Activated CD4-positive, alpha-beta T cell treated with anti-CD3 and anti-CD28 coated beads, Interleukin-2, amount 50 U/mL, for 24 hours (primary cell): Measurements from ENCODE around the gene TESMIN.

ENCODE experiments used
- DNase-seq, 2 donors: peaks; one replicate each; pipeline ENCODE4 v3.0.0-alpha.2; 2020; ENCODE audit warnings: low read depth in 1 of 2, low spot score in 1 of 2

TESMIN gene

DNA sequence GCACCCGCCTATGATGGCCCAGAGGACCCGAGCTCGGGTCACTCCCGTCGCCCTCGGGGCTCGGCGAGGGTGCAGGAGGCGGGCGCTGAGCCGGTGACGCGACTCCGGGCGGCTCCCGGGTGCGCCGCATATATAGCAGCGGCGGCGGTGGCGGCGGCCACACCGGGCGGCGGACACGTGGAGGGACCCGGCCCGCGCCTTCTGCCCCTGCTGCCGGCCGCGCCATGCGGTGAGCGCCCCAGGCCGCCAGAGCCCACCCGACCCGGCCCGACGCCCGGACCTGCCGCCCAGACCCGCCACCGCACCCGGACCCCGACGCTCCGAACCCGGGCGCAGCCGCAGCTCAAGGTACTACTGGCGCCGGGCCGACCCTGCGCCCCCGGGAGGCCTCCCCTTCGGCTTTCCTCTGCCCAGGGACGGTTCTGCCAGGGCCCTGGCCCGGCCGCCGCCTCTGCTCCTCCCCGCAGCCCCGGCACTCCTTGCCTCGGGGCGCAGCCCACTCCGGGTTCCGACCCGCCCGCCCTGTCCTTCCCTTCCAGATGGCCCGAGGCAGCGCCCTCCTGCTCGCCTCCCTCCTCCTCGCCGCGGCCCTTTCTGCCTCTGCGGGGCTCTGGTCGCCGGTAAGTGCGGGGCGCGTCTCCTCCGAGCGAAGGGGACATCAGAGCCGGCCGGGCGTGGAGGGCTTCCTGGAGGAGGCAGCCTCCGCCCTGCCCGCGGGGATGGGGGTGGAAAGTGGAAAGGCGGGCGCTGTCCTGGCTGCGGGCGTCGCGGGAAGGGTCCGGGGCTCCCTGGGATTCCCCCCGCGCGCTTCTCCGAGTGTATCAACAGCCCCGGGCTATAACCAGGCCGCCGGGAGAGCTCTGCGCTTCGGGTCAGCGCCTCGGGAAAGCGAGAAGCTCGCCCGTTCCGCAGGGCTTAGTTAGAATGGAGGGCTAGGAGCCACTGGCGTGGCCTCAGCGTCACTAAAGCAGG, 66.6 kb downstream of the TESMIN start, which contains the start of gene GAL:
TSS of gene GAL (plus strand) at position 160 of the 972 bp plus-strand sequence. CDS start at position 540, 380 bp downstream.
- no peak for DNase-seq

DNA sequence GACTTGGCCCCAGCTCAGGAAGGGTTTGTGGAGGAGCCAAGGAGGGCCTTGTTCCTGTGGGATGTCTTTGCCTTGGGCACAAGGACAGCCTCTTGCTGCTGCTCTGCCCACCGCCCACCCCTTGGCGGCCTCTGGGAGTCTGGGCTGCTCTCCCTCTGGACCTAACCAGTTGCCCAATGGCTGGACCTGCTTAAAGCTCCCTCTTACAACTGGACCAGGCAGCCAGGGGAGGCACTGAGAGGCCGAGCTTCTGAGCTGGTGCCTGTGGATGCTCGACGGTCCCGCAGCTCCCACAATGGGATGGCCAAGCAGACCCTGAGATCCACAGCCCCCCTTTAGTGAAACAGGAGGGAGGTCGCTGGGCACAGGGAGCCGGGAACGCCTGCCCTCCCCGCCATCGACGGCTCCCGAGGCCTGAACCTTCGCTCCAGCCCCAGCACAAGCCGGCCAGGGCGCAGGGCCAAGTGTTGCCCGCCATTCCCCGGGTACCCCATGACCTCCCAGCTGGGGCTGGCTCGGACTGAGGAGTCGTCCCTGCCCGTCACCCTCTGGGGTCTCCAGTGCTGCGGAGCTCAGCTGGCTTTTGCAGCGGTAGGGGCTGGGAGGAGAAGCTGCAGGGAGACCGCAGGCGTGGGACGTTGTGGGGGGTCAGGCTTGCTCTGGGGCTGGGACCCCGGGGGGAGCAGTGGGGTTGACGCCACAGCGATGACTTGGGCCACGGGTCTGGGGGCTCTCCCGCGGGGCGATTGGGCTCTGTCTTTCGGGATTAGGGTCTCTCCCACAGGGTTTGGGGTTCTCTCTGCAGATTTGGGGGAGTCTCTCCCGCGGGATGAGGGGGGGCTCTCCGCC, 67.6 kb downstream of the TESMIN start:
- no peak for DNase-seq

DNA sequence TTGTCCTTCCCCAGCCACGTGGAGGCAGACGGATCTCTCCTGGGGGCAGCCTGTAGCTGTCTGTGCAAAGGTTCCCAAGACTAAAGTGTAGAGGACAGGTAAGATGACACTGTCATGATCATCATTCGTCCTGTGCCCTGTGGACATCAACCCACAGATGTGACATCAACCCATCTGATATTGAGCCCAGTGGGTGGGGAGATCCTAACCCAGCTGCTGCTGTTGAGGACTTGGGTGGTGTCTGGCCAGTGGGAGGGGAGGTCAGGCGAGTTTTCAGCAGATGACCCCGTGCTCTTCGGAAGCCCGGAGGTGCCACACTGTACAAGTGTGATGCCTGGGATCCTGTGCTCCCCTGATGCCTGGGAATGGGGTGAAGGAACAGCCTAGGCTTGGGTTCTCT, 68.2 kb downstream of the TESMIN start:
- no peak for DNase-seq

DNA sequence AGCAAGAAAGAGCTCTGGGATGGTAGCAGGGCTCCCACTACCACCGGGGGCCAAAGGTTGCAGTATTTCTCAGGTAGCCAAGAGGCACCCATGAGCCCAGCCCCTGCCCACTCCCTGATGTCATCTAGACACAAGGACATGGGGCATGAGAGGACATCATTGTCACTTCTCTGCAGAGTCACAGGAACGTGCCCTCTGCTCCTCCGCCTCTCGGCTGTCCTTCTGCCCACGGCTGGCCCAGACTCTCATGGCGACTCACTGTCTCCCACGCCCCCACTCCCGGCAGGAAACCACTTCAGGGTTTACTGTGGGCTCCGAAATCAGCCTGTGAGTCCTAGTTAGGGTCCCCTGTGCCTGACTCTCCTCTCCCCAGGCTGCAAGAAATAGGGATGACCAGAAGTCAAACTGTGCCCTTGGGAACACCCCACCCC, 68.8 kb downstream of the TESMIN start:
- DNase-seq = no peak

DNA sequence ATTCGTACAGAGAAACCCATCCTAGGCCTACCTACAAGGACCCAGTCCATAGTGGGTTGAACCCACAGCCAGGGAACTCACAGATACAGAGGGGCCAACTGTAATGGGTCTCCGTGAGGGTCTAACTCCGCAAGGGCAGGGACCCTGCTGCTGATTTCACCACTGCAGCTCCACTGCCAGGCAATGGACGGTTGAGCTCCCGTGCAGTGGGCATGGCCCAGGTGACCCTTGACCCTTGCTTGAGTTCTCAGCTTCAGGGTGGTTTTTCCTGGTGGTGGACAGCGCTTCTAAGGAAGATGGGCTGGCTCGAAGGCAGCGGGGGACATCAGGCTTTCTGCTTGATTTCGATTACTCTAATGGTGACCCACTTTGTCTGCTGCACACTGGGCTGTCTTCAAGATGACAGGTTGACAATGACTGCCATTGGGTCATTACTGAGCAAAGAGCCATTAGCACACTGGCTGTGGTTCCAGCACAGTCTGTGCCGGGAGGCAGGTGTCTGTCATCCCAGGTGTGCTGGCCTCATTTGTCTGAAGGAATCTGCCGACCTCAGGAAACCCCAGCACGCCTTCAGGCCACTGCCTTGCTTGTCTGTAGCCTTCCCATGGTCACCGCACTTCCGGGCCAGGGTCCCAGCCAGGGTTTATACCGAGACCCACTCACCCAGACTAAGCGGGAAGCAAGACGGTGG, 70.6 kb downstream of the TESMIN start:
- DNase-seq = no peak

DNA sequence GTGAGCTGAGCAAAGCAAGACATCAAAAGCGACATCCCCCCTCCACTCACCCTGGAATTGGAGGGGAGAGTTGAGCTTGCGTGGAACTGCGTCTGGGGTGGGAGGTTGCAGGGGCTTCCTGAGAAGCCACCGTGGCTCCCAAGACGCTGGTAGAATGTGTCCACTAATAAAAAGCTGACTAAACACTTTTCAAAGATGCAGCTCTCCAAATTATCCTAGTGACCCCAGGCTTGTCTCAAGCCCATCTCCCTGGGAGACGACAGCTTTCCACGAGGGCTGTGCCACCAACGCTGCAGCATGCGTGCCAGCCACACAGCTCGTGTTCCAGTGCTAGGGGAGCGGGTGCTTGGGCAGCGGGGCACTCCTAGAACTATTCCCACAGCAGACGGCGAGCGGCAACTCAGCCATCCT, 73.3 kb downstream of the TESMIN start:
- no peak for DNase-seq

DNA sequence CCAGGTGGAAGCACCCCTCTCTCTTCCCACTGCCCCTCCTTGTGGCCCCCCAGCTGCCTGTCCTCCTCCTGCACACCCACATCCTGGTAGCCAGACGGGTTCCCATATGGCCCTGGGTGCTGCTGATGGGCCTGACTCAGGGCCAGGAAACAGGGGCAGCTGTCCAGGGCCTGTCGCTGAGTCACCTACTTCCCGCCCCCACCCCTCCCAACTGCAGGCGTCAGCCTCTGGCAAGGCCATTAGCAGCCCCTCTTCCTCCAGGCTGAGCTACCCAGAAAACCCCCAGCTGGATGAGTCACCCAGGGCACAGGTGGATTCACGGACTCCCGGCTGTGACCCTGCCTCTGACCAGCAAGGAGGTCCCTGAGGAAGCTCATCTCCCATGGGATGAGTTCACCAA, 73.9 kb downstream of the TESMIN start:
- DNase-seq = no peak

DNA sequence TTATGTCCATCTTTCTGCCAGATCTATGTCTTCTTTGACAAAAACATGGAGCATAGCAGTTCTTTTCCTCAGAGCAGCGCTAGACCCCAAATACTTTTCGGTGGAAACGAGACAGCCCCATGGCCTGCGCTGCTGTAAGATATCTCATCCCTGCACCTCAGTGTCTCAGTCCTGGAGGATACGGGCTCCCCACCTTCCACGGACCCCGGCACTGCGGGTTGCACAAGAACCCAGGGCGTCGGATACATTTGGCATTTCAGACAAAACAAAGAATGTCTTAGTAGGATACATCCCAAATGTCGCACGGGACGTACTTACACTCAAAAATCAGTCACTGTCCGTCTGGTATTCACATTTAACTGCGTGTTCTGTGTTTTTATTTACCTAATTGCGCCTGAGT, 76.9 kb downstream of the TESMIN start:
- no peak for DNase-seq

DNA sequence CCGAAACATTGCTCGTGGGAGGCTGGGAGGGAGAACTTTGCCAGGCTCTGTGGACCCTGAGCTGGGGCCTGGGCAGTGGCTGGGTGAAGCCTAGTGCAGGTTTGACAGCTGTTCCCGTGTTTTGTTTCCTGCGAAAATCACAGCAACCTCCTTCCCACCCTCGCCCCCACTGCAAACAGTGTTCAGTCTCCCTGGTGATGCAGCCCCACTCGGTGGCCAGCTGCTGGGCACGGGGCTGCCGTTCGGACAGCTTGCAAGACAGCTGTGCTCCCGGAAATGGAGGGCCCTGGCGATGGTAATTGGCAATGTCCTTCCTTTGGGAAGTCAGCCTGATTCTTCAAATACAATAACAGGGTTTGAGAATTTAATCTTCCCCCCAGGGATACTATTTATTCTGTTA, 77.3 kb downstream of the TESMIN start:
- no peak for DNase-seq

DNA sequence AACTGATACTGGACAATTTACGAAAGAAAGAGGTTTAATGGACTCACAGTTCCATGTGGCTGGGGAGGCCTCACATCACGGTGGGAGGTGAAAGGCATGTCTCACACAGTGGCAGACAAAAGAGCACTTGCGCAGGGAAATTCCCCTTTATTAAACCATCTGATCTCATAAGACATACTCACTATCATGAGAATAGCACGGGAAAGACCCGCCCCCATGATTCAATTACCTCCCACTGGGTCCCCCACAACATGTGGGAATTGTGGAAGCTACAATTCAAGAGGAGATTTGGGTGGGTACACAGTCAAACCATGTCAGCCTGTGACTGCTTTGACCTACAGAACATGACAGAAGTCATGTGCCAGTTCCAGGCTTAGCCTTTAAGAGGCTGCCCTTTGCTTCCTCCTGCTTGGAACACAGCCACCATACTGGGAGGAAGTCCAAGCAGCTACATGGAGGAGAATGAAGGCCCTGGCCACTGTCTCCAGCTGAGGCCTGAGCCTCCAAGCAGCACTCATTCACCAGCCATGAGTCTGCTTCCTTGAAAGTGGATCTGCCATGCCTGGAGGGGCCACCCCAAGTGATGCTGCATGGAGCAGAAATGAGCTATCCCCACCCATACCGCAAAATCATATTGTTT, 77.9 kb downstream of the TESMIN start:
- DNase-seq = no peak

DNA sequence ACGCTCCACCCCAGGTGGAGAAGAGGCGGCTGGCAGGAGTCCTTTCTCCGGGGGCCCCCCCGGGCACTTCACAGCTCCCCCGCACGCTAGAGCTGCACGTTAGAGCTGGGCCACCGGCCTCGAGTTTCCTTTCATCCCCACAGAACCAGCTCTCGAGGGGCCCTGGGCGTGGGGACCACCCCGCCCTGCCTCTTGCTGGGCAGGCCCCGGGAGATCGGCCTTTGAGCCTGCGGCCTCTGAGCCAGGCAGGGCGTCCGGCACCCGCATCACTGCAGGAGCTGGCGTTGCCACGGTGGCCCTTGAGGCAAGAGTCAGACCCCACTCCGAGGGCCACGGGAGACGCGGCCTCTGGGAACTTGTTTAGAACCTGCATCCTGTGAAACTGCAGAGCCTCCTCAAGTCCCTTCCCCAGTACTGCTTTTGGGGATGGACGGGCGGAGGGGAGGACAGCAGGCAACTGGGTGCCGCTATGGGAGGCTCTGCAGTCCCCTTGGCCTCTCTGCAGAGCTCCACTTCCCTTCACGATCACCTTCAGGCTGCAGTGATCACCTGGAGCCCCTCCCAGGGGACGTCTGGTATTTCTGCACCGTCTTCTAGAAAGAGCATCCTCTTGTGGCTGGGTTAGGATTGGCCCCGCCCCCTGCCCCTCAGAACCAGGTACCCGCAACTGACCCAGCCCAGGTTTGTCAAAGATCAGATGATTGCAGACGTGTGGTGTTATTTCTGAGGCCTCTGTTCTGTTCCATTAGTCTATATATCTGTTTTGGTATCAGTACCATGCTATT, 80.9 kb downstream of the TESMIN start:
- no peak for DNase-seq

DNA sequence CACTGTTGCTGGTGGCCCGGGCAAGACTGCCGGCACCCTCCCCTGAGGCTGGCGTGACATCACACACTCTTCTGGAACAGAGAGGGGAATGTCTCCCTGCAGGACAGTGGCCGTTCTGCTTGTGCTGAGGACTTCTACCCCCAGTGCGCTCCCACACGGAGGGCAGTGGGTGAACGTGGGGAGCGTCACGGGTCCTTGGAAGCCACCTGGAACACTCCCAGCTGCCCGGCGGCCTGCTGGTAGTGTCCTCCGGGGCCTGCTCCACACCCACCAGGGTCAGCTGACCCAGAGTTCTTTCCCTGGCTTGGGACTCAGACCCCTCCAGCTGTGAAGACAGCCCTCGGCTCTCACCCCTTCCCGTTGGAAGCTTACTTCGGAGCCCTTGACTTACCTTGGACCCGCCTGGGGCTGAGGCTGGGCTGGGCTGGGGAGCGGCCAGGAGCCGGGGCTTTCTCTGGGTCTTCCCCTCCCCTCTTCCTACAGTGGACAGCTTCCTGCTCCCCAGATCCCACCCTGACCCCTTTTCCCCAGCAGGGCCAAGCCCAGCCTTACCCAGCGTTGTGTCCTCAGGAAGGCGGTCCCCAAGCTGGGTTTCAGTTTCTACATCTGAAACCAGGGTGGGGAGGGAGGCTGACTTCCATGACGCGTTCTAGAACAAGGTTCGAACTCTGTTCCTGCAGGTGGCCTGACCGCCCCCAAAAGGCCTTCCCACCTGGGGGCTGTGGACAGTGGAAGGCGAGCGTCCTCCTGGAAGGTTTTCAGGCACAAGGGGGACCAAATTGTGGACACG, 81.8 kb downstream of the TESMIN start:
- no peak for DNase-seq

DNA sequence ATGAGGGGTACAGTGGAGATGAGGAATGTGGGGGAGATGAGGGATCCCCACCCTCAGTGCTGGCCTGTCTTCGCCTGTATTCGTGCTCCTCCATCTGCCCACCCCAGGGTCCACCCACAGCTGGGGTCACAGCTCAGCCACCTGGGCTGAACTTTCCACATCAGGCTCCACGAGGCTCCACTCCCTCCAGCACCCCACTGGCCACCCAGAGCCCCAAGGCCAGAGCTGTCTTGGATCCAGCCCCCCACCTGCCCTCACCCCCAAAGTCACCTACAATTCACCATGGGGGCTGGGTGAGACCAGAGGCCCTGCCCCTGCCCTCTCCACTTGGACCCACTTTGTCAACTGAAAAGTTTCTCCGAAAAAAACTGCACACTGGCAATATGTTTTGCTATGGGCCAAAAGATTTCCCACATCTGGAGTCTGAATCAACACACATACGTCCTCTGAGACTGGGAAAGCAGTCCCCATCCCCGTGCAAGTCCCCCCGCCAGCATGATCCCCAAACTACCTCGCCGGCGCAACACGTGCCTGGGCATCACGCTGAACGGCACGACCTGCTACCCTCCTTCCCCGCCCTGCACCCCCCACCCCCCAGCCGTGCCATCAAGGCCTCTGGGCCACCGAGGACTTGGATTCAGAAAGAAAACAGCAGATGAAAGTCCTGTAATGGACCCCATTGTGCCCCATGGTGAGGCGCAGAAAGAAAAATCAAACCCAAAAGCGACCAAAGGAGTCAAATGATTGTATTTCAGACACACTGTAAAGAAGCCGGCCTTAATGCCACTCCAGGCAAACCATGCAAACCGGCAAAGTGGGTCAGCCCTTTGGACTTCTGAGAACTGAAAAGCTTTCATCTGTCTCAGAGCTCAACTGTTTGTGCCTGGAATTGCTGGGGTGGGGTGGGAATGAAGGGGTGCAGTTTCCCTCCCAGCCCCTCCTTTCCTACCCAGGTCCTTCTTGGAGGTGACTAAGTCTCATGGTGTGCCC, 83.5 kb downstream of the TESMIN start:
- no peak for DNase-seq

DNA sequence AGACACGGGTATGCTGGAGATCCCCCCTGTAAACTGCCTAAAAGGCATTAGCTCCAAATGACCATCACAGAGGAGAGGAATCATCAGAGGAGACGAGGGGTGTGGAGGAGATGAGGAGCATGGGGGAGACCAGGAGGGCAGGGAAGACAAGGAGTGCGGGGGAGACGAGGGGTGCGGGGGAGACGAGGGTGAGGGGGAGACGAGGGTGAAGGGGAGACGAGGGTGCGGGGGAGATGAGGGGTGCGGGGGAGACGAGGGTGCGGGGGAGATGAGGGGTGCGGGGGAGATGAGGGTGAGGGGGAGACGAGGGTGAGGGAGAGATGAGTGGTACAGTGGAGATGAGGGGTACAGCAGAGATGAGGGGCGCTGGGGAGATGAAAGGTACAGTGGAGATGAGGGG, 84.5 kb downstream of the TESMIN start:
- no peak for DNase-seq

DNA sequence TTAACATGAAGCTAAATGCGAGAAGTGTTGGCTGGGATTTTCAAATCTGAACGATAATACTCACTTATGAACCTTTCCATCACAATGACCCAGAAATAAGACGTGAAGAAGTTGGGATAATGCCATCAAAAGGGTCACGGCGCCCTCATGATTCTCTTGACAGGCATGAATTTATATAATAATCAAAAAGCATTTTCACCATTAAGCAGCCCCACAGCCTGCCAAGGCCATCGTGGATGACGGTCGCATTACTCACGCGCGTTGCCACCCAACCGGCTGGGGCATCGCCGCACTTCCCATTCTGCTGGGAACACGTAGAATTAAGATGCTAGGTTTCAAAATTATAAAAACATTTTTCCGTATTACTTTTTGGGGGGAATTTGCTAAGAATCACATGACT, 85.9 kb downstream of the TESMIN start:
- DNase-seq = no peak

DNA sequence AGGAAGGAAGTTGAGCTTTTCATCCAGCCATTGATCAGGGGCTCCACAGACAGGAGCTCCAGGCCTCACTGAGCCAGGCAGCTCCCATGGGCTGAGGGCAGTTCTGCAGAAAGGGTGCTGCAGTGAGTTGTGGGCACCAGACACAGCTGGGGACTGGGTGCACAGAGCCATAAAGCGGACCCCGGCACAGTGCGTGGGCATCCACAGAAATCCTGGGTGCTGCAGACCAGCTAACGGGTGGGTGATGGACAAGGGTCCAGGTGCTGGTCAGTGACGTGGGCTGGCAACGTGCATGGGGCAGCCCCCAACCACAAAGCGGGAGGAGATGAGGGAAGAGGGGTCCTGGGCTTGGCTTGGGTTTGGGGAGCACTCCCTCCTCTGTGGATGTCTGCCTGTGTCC, 86.4 kb downstream of the TESMIN start:
- no peak for DNase-seq

DNA sequence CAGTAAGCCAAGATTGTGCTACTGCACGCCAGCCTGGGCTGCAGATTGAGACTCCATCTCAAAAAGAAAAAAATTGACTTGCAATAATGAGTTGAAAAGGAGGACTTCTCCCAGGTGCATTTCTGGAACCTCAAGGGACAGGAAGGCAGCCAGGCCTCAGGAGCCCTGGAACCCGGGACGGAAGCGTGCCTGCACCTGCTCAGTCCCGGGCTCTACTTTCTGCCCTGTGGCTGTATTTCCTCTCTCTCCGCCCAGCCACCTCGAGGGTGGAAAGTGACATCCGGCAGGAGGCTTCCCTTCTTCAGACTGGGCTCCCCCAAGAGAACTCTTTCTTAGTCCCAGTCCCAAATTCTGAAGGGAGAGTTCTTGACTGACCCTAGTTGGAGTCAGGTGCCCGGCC, 87.2 kb downstream of the TESMIN start:
- no peak for DNase-seq

DNA sequence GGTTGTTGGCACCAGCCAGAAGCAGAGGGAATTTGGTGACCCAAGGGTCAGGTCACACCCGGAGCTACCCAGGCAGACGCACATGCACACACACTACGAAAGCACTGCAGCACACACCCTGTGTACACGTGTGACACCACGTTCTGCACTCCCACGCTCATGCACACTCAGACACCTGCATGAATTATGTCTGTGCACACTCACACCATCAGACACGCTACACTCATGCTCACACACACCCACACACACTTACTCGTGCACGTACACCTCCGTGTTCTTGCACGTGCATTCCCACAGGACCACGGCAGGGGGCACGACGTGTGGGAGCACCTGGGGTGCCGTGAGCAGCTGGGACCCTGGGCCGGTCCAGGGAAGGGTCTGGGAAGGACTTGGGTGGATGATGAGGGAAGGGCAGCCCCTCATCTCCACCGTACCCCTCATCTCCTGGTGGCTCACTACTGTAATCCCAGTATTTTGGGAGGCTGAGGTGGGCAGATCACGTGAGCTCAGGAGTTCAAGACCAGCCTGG, 87.8 kb downstream of the TESMIN start:
- DNase-seq = no peak
